Measurements from ENCODE around the gene HSPG2. TPM values are rescaled to one million over a fixed set of nuclear protein-coding genes. Genes with fewer than 3 reads are reported as not detected.

The HSPG2 gene
- total and polyA plus RNA-seq, 2 of the 13 experiments (the other 11 are each of a cell fraction or from before 2014, with no cell fraction given), result 9.1 to 13.1 TPM

- TF ChIP-seq ZNF234 (CRISPR knock-in tag; conservative IDR thresholded peaks at IDR 0.05), result no peak
- no peak for TF ChIP-seq HNRNPUL1 (IDR thresholded peaks at IDR 0.05; ENCODE audit: low read depth, low read length)
- no peak for TF ChIP-seq ZZZ3 (CRISPR knock-in tag; IDR thresholded peaks at IDR 0.05; ENCODE audit: borderline replicate concordance)
- TF ChIP-seq ZNF678 (CRISPR knock-in tag; IDR thresholded peaks at IDR 0.05), result no peak
- peak; percentile 76; the same call in 1 of the 2 replicates for TF ChIP-seq NRL (CRISPR knock-in tag; IDR thresholded peaks at IDR 0.05; ENCODE audit: borderline replicate concordance)
- TF ChIP-seq CCAR2 (optimal IDR thresholded peaks at IDR 0.05; ENCODE audit: low read depth, low read length), result no peak
- TF ChIP-seq RFXANK (CRISPR knock-in tag; IDR thresholded peaks at IDR 0.05), result no peak
- no peak for TF ChIP-seq ATF5 (CRISPR knock-in tag; IDR thresholded peaks at IDR 0.05; ENCODE audit: low read depth)
- TF ChIP-seq HMG20B (CRISPR knock-in tag; conservative IDR thresholded peaks at IDR 0.05), result no peak; the same call in 1 of the 2 replicates
- TF ChIP-seq MTERF4 (CRISPR knock-in tag; IDR thresholded peaks at IDR 0.05), result no peak
- TF ChIP-seq ZHX1 (CRISPR knock-in tag; IDR thresholded peaks at IDR 0.05; ENCODE audit: low read depth), result no peak
- TF ChIP-seq ZBTB42 (CRISPR knock-in tag; IDR thresholded peaks at IDR 0.05), result no peak
- no peak for TF ChIP-seq ZNF430 (CRISPR knock-in tag; IDR thresholded peaks at IDR 0.05)
- TF ChIP-seq ZBTB7A (CRISPR knock-in tag; IDR thresholded peaks at IDR 0.05), result peak; percentile 71
Observed at GRCh38 chr1:21931171-21932093, 5.7 kb downstream of the HSPG2 start (continued).
